GM12878 (cell line): Measurements from ENCODE around the gene OR5AU1. TPM values are rescaled to one million over a fixed set of nuclear protein-coding genes. Genes with fewer than 3 reads are reported as not detected.

Experiments
- ATAC-seq: fragments of 200-7000 bp; cut with Tn5 transposase; 3 replicates; pipeline ENCODE4 v1.9.1; 2020; ENCODE audit warnings: mild to moderate bottlenecking, moderate library complexity
- BruUV-seq: library from RNA; stranded (reverse); fragments of 400-500 nt; replicated peaks from 2 replicates; lab custom pipeline; 2021; lab: Mats Ljungman, UMichigan
- CTCF ChIA-PET: fragments of 300-600 bp; sonication (Branson Sonifier 250); formaldehyde crosslinking; extraction: SDS; loops from one replicate; lab custom pipeline; 2021; ENCODE audit warnings: inconsistent platforms; lab: Yijun Ruan, JAX
- POLR2A ChIA-PET: fragments of 350-600 bp; formaldehyde crosslinking; extraction: SDS; loops from one replicate; lab custom pipeline; 2021; ENCODE audit warnings: inconsistent platforms; lab: Charles Lee
- RAD21 ChIA-PET: fragments of 300-600 bp; sonication (Branson Sonifier 250); formaldehyde crosslinking; loops from one replicate; lab custom pipeline; 2023; ENCODE audit warnings: antibody characterized with exemption; ENCODE audit not compliant: unreplicated experiment; lab: Charles Lee
- SMC1A ChIA-PET: fragments of 300-600 bp; sonication (Branson Sonifier 250); formaldehyde crosslinking; loops from one replicate; lab custom pipeline; 2023; ENCODE audit not compliant: unreplicated experiment, uncharacterized antibody; lab: Charles Lee
- DNase-seq: peaks from one replicate; pipeline ENCODE4 v3.0.0-alpha.2; 2011; ENCODE audit warnings: low read depth, low spot score
- FAIRE-seq: peaks from 3 replicates; lab custom pipeline; 2011; peaks lifted over from hg19 to GRCh38; lab: Jason Lieb, UNC
- H2AFZ ChIP-seq: 2 replicates; pipeline ENCODE4 v1.6.0; 2011; ENCODE audit warnings: low read depth, low read length, control low read depth; ENCODE audit not compliant: control insufficient read depth
- H3K27ac ChIP-seq: 2 replicates; pipeline ENCODE4 v1.5.1; 2011; ENCODE audit warnings: control low read depth; ENCODE audit not compliant: control insufficient read depth, insufficient read depth
- H3K27me3 ChIP-seq, 2 experiments: replicated peaks in 1 of 2; 2 replicates each; pipeline versions ENCODE4 v1.6.0 to v1.6.1; 2011; ENCODE audit warnings: low read length in 1 of 2; ENCODE audit not compliant: control insufficient read depth in 2 of 2, insufficient read depth in 2 of 2
- H3K36me3 ChIP-seq, 2 experiments: 2 replicates each; pipeline ENCODE4 v1.5.1; 2011; ENCODE audit warnings: low read length in 1 of 2; ENCODE audit not compliant: control insufficient read depth in 2 of 2, insufficient read depth in 2 of 2
- H3K4me1 ChIP-seq: 2 replicates; pipeline ENCODE4 v1.6.1; 2011; ENCODE audit warnings: mild to moderate bottlenecking, low read length, moderate library complexity, mixed read lengths; ENCODE audit not compliant: control insufficient read depth, insufficient read depth
- H3K4me2 ChIP-seq: 2 replicates; pipeline ENCODE4 v1.6.0; 2011; ENCODE audit warnings: control low read depth; ENCODE audit not compliant: control insufficient read depth, insufficient read depth
- H3K4me3 ChIP-seq: fragments of 200-600 bp; sonication (generic); 2 replicates; pipeline ENCODE4 v1.5.1; 2016
- H3K79me2 ChIP-seq: 2 replicates; pipeline ENCODE4 v1.6.0; 2011; ENCODE audit warnings: low read length; ENCODE audit not compliant: control insufficient read depth, insufficient read depth
- H3K9ac ChIP-seq: 2 replicates; pipeline ENCODE4 v1.8.0; 2011; ENCODE audit warnings: low read length, control low read depth, mixed read lengths; ENCODE audit not compliant: control insufficient read depth, insufficient read depth
- H3K9me3 ChIP-seq: replicated peaks from 3 replicates; pipeline ENCODE4 v1.5.1; 2011; ENCODE audit warnings: mild to moderate bottlenecking, low read length; ENCODE audit not compliant: control insufficient read depth, insufficient read depth
- H4K20me1 ChIP-seq: 2 replicates; pipeline ENCODE4 v1.6.0; 2011; ENCODE audit not compliant: control insufficient read depth, insufficient read depth
- BRCA1 ChIP-seq: IDR thresholded peaks from 2 replicates; pipeline ENCODE4 v1.6.1; 2011; ENCODE audit warnings: low read depth, low read length, improper control_type of control experiment
- CHD4 ChIP-seq: fragments of 200-600 bp; sonication (generic); IDR thresholded peaks from 2 replicates; pipeline ENCODE4 v1.6.1; 2016; ENCODE audit warnings: mild to moderate bottlenecking
- EP300 ChIP-seq, 2 experiments: fragments of 150-350 bp in 1 of 2; IDR thresholded peaks; 2 replicates each; pipeline ENCODE4 v1.6.1; 2011 to 2012; ENCODE audit warnings: low read depth in 2 of 2, low read length in 2 of 2, borderline replicate concordance in 1 of 2, improper control_type of control experiment in 1 of 2, inconsistent platforms in 1 of 2; ENCODE audit not compliant: control insufficient read depth in 1 of 2
- ESRRA ChIP-seq: IDR thresholded peaks from 2 replicates; pipeline ENCODE4 v1.6.1; 2012; ENCODE audit warnings: mild to moderate bottlenecking, low read length, improper control_type of control experiment
- GATAD2B ChIP-seq: fragments of 450-650 bp; conservative IDR thresholded peaks from 2 replicates; pipeline ENCODE4 v1.6.1; 2017; ENCODE audit warnings: low read depth, mild to moderate bottlenecking, moderate library complexity
- HDAC2 ChIP-seq: fragments of 200-600 bp; sonication (generic); IDR thresholded peaks from 2 replicates; pipeline ENCODE4 v1.6.1; 2017
- KDM1A ChIP-seq: fragments of 200-600 bp; sonication (generic); IDR thresholded peaks from 2 replicates; pipeline ENCODE4 v1.6.1; 2016; ENCODE audit warnings: borderline replicate concordance
- KLF5 ChIP-seq: fragments of 450-650 bp; IDR thresholded peaks from 2 replicates; pipeline ENCODE4 v1.6.1; 2014; ENCODE audit warnings: mild to moderate bottlenecking; ENCODE audit not compliant: partially characterized antibody
- NFYB ChIP-seq: IDR thresholded peaks from 2 replicates; pipeline ENCODE4 v1.6.1; 2011; ENCODE audit warnings: low read depth, mild to moderate bottlenecking, low read length, improper control_type of control experiment, moderate library complexity; ENCODE audit not compliant: insufficient read depth
- NR2C1 ChIP-seq: fragments of 450-650 bp; IDR thresholded peaks from 2 replicates; pipeline ENCODE4 v1.6.1; 2017; ENCODE audit warnings: antibody characterized with exemption, mild to moderate bottlenecking, moderate library complexity
- NR2C2 ChIP-seq: IDR thresholded peaks from 2 replicates; pipeline ENCODE4 v1.6.1; 2011; ENCODE audit warnings: borderline replicate concordance, low read depth; ENCODE audit not compliant: control insufficient read depth, insufficient read length
- in situ Hi-C: fragments of 300-500 bp; cut with MboI; formaldehyde crosslinking; loops from 9 replicates; pipeline ENCODE4 v1.14.3; 2018; ENCODE audit warnings: mixed read lengths
- intact Hi-C: fragments of 100-400 bp; cut with micrococcal nuclease; formaldehyde crosslinking; loops from one replicate; pipeline ENCODE4 v1.14.2; 2022; ENCODE audit not compliant: unreplicated experiment
- polyA plus RNA-seq, 11 experiments: library from polyadenylated mRNA; depleted of rRNA in 4 of 11; unstranded in 6 of 11; stranded (reverse) in 5 of 11; fragments of >200 nt; fragmentation: Nextera tagmentation in 4 of 11; fragmentation: Illumina TruSeq in 1 of 11; extraction: Ambion mirVana in 4 of 11; extraction: Trizol in 1 of 11; gene quantifications; 1 replicate in 1 of 11; 2 replicates in 10 of 11; pipeline versions ENCODE4 v1.2.1 to v1.2.3, GENCODE V29; 2011 to 2016; ENCODE audit warnings: inconsistent platforms in 2 of 11, missing spikeins in 2 of 11, low read depth in 1 of 11
- total RNA-seq, 4 experiments: library from RNA; depleted of rRNA in 3 of 4; stranded (reverse); fragments of >200 nt in 3 of 4; fragmentation: Illumina TruSeq in 1 of 4; extraction: Trizol in 1 of 4; gene quantifications; 2 replicates each; pipeline versions ENCODE4 v1.2.1 to v1.2.3, GENCODE V29; 2013 to 2021
- TF ChIP-seq, protein P1 (sequence below): fragments of 450-650 bp; formaldehyde crosslinking; IDR thresholded peaks from 2 replicates; pipeline ENCODE4 v1.4.0; 2020; ENCODE audit warnings: mild to moderate bottlenecking, moderate library complexity
- TF ChIP-seq, protein P2 (sequence below): fragments of 450-650 bp; IDR thresholded peaks from 2 replicates; pipeline ENCODE4 v1.6.1; 2016; ENCODE audit warnings: mild to moderate bottlenecking
- TF ChIP-seq, protein P3 (sequence below): IDR thresholded peaks from 2 replicates; pipeline ENCODE4 v1.6.1; 2012; ENCODE audit warnings: low read depth, low read length, improper control_type of control experiment
- TF ChIP-seq, protein P4 (sequence below): IDR thresholded peaks from 2 replicates; pipeline ENCODE4 v1.6.1; 2011; ENCODE audit warnings: low read depth, low read length, improper control_type of control experiment, borderline replicate concordance

Gene OR5AU1
- total and polyA plus RNA-seq, 10 of the 15 experiments (the other 5 are each of a cell fraction or from before 2014, with no cell fraction given): not detected

DNA sequence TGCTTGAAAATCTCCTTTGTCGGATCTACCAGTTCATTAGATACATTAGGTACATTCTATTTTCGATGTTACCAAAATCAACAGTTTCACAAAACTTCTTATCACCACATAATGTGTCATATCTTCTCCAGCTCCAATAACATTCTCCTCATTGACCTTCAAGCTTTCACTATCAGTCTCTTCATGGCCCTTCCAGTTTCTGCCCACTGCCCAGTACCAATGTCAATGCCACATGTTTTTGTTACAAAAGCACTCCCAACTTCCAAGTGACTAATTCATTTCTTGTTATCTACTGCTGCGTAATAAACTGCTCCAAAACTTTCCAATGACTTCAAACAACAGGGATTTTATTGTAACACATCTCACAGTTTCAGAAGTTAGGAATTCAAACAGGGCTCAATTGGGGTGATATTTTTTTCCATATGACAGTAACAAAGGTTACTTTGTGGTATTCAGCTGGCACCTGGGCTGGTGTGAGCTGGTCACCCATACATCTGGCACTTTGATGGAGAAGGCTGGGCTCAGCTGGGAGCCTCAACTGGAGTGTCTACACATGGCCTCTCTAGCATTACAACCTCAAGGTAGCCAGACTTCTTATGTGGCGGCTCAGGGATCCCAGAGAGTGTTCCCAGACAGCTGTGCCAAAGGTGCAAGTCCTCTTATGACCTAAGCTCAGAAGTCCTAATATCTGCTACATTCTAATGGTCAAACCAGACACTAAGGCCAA is 6.1 kb downstream of the OR5AU1 start (continued):
- TF ChIP-seq, protein P1, sequence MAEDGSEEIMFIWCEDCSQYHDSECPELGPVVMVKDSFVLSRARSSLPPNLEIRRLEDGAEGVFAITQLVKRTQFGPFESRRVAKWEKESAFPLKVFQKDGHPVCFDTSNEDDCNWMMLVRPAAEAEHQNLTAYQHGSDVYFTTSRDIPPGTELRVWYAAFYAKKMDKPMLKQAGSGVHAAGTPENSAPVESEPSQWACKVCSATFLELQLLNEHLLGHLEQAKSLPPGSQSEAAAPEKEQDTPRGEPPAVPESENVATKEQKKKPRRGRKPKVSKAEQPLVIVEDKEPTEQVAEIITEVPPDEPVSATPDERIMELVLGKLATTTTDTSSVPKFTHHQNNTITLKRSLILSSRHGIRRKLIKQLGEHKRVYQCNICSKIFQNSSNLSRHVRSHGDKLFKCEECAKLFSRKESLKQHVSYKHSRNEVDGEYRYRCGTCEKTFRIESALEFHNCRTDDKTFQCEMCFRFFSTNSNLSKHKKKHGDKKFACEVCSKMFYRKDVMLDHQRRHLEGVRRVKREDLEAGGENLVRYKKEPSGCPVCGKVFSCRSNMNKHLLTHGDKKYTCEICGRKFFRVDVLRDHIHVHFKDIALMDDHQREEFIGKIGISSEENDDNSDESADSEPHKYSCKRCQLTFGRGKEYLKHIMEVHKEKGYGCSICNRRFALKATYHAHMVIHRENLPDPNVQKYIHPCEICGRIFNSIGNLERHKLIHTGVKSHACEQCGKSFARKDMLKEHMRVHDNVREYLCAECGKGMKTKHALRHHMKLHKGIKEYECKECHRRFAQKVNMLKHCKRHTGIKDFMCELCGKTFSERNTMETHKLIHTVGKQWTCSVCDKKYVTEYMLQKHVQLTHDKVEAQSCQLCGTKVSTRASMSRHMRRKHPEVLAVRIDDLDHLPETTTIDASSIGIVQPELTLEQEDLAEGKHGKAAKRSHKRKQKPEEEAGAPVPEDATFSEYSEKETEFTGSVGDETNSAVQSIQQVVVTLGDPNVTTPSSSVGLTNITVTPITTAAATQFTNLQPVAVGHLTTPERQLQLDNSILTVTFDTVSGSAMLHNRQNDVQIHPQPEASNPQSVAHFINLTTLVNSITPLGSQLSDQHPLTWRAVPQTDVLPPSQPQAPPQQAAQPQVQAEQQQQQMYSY (CRISPR knock-in tag): no peak
- TF ChIP-seq, protein P2, sequence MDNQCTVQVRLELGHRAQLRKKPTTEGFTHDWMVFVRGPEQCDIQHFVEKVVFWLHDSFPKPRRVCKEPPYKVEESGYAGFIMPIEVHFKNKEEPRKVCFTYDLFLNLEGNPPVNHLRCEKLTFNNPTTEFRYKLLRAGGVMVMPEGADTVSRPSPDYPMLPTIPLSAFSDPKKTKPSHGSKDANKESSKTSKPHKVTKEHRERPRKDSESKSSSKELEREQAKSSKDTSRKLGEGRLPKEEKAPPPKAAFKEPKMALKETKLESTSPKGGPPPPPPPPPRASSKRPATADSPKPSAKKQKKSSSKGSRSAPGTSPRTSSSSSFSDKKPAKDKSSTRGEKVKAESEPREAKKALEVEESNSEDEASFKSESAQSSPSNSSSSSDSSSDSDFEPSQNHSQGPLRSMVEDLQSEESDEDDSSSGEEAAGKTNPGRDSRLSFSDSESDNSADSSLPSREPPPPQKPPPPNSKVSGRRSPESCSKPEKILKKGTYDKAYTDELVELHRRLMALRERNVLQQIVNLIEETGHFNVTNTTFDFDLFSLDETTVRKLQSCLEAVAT: no peak
- no peak for TF ChIP-seq BRCA1
- no peak for TF ChIP-seq KLF5

DNA sequence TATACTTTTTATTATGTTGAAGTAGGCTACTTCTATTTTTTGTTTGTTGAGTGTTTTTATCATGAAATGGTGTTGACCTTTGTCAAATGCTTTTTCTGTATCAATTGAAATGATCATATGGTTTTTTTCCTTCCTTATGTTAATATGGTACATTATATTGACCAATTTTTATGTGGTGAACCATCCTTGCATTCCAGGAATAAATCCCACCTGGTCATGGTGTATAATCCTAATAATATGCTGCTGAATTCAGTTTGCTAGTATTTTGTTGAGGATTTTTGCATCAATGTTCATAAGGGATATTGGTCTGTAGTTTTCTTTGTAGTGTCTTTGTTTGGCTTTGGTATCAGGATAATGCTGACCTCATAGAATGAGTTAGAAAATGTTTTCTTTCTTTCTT is 10.4 kb downstream of the OR5AU1 start:
- no peak for DNase-seq
- no peak overlapping the region for H2AFZ ChIP-seq
- no peak for FAIRE-seq
- H3K9me3 ChIP-seq: no peaks in the 10 kb centered on the region; the same call in 1 of the 3 replicates
- in situ Hi-C loops (no loop called here), intact Hi-C loops (no loop called here)
- H3K27ac ChIP-seq: no peak overlapping the region
- BruUV-seq: no TSS peak
- no peaks in the 10 kb centered on the region for H4K20me1 ChIP-seq
- no peaks in the 10 kb centered on the region for H3K4me1 ChIP-seq
- H3K79me2 ChIP-seq: no peaks in the 10 kb centered on the region
- no peaks in the 10 kb centered on the region for H3K27me3 ChIP-seq
- no peak for ATAC-seq
- ChIA-PET SMC1A (no interaction called here), RAD21 (no interaction called here), POLR2A (no interaction called here), CTCF (interaction anchor here (1.0 kb wide), 1 partner anchor 18 kb away, joined by 3 read pairs; no protein-coding TSS in a partner anchor)
- H3K36me3 ChIP-seq: no peaks in the 10 kb centered on the region
- H3K9ac ChIP-seq: no peak overlapping the region
- H3K4me3 ChIP-seq: no peak overlapping the region
- no peak overlapping the region for H3K4me2 ChIP-seq
- TF ChIP-seq NR2C2 (no peak), CHD4 (no peak), EP300 (IDR thresholded peaks at IDR 0.05; ENCODE audit: borderline replicate concordance in 1 of 2, control insufficient read depth in 1 of 2, low read depth in 2 of 2, low read length in 2 of 2) (no peak), GATAD2B (no peak), HDAC2 (no peak), KDM1A (no peak), NFYB (no peak), NR2C1 (no peak), ESRRA (no peak)
- TF ChIP-seq, protein P3, sequence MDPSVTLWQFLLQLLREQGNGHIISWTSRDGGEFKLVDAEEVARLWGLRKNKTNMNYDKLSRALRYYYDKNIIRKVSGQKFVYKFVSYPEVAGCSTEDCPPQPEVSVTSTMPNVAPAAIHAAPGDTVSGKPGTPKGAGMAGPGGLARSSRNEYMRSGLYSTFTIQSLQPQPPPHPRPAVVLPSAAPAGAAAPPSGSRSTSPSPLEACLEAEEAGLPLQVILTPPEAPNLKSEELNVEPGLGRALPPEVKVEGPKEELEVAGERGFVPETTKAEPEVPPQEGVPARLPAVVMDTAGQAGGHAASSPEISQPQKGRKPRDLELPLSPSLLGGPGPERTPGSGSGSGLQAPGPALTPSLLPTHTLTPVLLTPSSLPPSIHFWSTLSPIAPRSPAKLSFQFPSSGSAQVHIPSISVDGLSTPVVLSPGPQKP: no peak
- TF ChIP-seq, protein P4, sequence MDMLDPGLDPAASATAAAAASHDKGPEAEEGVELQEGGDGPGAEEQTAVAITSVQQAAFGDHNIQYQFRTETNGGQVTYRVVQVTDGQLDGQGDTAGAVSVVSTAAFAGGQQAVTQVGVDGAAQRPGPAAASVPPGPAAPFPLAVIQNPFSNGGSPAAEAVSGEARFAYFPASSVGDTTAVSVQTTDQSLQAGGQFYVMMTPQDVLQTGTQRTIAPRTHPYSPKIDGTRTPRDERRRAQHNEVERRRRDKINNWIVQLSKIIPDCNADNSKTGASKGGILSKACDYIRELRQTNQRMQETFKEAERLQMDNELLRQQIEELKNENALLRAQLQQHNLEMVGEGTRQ: no peak
